SH-SY5Y (cell line): ENCODE measurements around the gene RPUSD4.
A peak's percentile ranks its signal among the peaks of the same experiment; 100 is the strongest.

Experiments
- GATA2 ChIP-seq: IDR thresholded peaks from 2 replicates; pipeline ENCODE4 v1.6.1; 2011; ENCODE audit warnings: mild to moderate bottlenecking, low read depth, low read length
- GATA3 ChIP-seq: IDR thresholded peaks from 2 replicates; pipeline ENCODE4 v1.6.1; 2011; ENCODE audit warnings: low read depth, mild to moderate bottlenecking, low read length, moderate library complexity

Gene RPUSD4

DNA sequence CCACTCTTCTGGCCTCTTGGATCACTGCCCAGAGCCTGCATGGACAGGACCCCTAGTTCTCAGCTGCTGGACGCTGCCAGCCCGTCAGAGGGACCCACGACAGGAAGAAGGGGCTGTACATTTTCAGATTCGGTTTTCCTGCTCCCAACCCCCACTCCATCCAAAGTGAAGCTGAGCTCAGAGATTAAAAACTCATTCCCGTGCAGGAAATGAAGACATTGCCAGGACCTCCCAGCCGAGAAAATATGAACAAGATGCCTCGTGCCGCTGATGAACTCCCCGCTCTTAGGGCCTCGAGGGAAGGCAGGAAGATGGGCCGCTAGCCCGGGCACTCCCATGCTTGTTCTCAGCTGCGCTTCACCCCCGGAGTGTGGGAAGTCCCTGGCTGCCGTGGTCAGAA, 36.1 kb downstream of the RPUSD4 start:
- no peak for TF ChIP-seq GATA2
- no peak for TF ChIP-seq GATA3

DNA sequence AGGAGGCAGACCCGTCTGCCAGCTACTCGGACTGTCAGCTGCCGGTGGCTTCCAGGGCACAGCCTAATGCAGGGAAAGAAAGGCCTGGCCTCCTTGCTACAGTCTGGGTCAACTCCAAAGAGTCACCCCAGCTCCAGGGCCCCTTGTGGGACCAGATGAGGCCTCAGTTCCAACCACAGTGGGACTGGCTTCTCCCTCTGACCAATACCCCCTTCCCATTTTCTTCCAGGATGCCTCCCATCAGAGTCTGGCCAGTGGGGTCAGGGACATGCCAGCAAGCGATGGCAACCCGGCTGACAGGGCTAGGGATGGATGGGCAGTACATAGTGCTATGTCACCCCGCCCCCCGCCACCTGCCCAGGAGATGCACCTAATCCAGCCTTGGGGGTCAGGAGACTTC, 36.6 kb downstream of the RPUSD4 start:
- TF ChIP-seq GATA3: no peak
- no peak for TF ChIP-seq GATA2

DNA sequence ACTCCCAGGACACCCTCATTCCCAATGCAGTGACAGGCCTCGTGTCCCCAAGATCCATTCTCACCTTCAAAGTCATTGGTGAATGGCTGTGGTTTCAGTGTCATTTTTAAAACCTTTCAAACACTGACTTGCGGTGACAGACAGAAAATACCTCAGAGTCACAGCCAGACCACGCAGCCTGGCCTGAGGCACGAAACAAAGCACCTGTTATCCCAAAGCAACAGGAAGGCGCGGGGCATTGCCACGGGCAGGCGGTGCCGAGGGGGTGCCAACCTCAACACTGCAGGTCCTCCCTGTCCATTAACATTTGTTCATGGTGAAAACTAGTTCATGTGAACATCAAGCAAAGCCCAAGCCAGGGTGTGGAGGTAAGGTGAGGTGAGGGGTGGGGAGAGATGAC, 38.2 kb downstream of the RPUSD4 start:
- TF ChIP-seq GATA2 (no peak), GATA3 (no peak)

DNA sequence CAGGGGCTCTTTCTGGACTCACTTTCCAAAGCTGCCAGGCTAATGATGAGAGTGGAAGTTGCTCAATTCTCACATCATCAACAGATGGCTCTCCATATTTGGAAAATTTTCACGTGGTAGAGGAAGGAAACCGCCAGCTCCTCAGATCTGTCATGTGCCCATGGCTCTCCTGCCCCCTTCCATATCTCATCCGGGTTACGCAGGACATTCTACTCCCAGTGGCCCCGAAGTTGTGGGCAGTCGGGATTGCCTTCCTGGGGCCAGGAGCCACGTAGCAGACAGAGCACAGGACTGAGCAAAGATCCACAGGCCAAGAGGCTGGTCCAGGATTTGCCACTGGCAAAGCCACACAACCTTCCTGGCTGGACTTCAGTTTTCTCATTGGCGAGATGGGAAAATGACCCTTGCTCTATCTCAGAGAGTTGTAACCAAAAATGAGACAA, 38.8 kb downstream of the RPUSD4 start:
- no peak for TF ChIP-seq GATA2

DNA sequence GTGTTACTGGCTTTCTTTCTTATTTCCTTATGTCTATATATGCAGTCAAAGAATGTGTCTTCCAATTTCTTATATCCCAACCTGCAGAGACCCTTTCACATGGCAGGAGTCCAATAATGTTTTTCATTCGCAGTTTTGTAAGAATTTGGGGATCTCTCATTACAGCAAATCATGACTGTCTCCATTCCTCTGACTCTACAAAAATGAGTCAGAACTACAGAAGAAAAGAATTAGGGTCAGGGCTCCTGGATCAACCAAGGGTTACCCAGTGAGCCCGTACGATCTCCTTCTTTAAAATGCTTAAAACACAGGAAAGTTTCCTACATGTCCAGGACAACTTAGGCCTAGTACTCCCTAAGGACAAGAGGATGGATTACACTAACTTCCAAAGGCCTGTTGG, 42.2 kb downstream of the RPUSD4 start:
- no peak for TF ChIP-seq GATA2
- TF ChIP-seq GATA3: no peak

DNA sequence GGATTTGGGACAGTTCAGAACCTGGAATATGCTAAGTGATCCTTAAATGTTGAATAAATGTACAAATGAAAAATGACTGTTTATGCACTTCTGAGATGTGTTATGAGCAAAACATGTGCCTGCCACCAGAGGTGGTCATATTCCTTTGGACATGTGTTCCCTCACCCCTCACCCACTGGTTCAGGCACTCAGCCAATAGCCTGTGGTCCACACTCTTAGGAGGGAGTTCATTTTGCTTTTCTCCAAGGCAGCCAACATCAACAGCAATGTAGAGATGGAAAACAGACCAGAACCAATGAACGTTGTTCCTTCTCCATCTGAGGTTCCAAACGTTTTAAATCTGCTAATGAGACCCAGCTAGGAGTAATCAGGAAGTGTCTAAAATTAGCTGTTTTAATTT, 44.0 kb downstream of the RPUSD4 start:
- no peak for TF ChIP-seq GATA2
- TF ChIP-seq GATA3: no peak

DNA sequence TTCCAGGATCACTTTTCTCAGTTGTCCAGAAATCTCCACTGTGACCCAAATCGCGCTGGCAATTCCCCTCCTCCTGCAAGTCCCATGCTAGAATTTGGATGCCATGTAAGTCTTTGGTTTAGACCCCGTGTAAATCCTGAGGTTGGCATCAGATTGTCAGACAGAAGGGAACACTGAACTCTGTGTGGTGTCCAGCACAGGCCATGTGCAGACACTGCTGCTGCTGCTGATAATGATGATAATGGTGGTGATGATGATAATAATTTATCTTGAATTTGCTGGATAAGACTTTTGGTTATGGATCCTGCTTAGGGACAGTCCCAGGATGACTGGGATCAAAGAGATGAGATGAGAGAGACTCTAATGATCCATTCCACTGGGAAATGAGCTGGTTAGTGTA, 45.0 kb downstream of the RPUSD4 start:
- TF ChIP-seq GATA3: no peak
- TF ChIP-seq GATA2: peak; percentile 79

DNA sequence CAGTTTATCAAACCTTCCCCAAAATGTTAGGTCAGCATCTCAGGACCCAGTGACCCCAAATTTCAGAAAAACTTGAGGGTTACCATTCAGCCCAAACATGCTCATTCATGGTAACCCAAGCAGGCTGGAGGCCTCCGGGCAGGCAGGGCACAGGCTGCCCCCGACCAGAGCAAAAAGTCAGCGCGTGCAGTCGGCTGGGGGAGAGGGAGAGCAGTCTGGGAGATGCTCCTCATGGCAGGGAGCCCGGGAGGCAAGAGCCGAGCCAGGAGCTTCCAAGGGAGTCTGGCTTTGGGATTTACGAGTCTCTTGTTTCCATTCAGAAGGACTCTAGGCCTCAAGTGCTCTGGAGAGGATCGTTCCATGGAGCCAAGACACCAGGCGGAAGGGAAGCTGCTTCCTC, 45.7 kb downstream of the RPUSD4 start:
- TF ChIP-seq GATA3 (no peak), GATA2 (no peak)

DNA sequence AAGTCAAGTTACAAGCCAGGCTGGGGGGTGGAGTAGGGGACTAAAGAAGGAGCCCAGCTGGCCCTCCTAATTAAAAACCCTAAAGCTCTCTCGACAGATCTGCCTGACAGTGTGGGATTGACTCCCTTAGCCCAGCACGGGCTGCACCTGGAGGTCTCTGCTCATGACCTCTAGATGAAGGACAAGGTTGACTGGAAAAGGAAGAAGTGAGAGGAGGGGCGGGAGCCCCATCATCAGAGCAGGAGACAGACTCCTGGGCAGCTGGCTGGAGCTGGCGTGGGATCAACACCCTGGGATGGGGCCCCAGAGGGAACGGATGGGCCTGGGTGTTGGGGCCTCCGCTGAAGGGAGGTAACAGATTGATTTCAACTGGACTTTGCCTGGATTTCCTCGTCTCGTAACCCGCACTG, 46.1 kb downstream of the RPUSD4 start:
- TF ChIP-seq GATA3: no peak
- TF ChIP-seq GATA2: no peak

DNA sequence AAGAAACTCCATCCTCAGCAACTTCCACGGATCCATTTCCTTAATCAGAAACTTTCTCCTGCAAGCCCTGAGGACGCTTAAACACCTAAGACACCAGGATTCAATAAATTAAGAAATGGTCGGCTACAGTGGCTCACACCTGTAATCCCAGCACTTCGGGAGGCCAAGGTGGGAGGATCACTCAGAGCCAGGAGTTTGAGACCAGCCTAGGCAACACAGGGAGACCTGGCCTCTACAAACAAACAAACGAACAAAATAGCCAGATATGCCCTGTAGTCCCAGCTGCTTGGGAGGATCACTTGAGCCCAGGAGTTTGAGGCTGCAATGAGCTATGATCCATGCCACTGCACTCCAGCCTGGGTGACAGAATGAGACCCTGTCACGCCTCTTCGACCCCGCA, 46.7 kb downstream of the RPUSD4 start:
- TF ChIP-seq GATA3: no peak
- TF ChIP-seq GATA2: no peak

DNA sequence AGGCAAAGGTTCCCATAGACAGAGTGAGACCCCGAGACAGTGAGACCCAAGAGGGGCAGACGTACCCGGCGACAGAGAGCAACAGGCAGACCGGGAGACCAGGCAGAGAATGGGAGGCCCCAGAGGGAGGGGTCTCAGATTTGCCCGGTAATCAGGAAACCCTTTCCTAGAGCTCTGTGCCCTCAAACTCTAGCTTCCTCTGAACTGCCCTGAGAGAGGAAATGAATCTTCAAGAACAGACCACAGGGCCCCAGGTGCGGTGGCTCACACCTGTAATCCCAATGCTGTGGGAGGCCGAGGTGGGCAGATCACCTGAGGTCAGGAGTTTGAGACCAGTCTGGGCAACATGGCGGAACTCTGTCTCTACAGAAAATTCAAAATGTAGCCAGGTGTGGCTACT, 47.7 kb downstream of the RPUSD4 start:
- TF ChIP-seq GATA3: no peak
- TF ChIP-seq GATA2: no peak

DNA sequence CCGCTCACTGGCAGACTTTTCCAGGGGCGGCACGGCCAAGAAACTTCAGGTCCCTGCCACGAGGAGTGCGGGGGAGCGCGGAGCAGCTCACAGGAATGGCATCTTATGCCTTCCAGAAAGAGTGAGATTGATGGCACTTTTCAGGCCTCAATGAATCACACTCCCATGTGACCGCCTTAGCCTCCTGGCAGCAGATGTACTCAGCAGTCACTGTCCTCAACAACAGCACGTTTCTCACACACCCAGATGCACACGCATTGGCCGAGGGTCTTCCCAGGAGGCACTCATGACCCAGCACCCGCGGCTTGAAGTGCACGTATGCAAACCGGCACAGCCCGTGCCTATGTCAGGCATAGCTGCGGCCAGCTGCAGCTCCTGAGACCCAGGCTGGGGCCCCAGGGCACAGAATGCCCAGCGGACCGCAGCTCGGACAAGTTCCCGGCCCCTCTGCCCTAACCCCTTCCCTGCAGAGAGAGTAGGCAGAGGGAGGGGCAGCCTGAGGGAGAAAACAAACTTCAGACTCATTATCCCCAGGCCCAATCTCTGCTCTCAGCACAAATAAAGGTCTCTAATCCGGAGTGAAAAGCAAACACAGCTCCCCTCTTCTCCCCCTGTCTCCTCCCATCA, 48.3 kb downstream of the RPUSD4 start:
- TF ChIP-seq GATA2 (no peak), GATA3 (no peak)

DNA sequence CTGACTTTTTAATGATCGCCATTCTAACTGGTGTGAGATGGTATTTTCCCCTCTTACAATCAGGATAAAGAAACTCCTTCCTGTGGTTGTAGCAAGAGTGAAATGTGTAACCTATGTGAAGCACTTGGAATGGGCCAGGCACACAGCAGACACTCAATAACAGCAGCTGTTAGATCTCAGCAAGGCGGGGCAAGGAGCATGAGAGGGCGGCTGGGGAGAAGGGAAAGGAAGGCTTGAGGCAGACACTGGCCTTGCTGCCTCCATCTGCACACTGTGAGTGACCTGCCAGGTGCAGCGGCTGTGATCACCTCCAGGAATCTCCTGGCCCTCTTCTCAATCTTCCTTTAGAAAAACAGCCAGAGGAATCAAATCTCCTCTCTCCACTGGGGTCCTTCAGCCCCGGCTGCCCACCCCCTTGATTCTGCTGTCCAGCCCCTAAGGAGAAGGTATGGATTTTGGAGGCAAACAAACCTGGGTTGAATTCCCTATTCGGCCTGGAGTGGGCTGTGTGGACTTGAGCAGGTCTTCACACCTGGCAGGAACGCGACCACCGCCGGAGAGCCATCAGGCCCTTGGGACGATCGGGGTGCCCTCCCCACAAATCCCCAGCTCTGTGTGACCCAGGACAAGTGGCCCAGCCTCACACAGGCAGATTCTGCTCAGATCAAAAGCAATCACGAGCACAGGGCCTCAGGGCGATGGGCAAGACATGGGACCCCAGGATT, 49.0 kb downstream of the RPUSD4 start:
- TF ChIP-seq GATA2: no peak

DNA sequence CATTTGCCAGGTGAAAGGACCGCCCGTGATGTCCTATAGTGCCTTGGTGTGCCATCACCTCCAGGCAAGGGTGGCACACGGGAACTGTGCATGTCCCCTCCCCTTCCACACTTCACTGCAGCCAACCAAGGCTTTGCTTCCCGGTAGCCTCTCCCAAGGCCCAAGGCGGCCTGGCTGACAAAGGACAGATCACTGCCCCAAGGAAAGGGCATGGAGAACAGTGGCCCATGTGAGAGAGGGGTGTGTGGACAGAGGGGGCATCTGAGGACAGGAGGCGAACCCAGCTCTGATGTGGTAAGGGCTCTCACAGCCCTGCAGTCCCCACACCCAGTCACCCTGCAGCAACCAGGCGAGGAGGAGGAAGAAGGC, 50.4 kb downstream of the RPUSD4 start:
- TF ChIP-seq GATA2: no peak
- TF ChIP-seq GATA3: no peak

DNA sequence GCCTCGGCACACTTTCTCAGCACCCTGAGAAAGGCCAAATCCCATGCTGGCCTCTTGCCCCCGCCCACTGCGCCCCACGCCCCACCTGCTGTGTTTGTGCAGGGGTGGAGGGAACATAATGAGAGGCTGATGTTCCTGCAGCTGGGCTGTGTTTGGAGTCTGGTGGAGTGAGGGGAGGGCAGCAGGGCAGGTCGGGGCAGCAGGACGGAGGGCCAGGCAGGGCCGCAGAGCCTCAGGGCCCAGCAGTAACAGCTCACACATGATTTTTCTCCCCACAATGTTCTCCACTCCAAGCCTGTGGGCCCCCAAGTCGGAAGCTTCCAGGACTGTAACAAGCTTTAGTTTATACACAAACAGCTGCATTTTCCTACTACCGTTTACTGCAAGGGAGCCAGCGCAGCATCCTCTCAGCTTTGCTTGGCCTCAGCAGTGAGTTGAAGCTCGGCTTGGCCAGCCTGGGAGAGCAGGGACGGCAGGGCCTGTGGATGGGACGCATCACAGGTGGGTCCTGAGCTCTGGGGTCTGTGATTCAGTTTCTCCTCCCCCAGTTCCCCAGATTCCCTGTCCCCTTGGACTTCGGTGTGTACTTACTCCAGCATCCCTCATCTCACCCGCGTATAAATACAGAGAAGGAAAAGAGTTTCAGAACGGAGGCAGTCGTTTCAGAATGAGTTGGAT, 51.0 kb downstream of the RPUSD4 start:
- TF ChIP-seq GATA2 (no peak), GATA3 (no peak)

DNA sequence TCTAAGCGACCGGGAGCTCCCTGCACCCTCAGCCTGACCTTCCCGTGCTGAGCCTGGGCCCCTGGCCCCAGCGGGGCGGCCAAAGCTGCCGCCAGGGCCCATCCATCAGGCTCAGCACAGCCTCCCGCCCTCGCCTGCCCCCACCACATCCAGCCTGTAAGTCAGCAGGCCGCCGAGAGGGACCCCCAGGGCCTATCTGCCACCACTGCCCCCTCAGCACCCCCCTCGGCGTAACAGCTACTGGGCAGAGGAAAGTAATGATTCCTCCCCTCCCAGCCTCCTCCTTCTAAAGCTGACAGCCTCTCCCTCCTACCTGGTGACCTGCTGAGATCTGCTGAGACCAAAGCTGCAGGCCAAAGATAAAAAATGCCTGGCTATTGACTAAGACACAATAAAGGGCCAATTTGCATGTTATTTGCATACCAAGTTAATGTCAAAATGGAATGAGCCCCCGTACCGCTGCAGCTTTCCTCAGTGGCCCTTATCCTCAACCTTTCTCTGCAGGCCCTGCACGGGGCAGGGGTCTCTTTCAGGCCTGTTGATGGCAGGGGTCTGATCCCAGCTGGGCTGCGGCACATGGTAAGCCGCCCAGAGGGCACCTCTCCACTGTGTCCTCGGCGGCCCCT, 51.6 kb downstream of the RPUSD4 start:
- TF ChIP-seq GATA2 (no peak), GATA3 (no peak)
